ENCODE results near the gene COA1.
"Not testable (repeated sequence)": the region's sequence is repeated elsewhere in the genome, so short reads cannot be mapped to it uniquely, and the experiment has no call there.

The COA1 gene

GRCh38 chr7:43604251-43604650 lies 125.1 kb downstream of the COA1 start:
- H3K4me3 ChIP-seq (ENCODE audit: low read length): no peak overlapping the region
- TF ChIP-seq, protein P1, sequence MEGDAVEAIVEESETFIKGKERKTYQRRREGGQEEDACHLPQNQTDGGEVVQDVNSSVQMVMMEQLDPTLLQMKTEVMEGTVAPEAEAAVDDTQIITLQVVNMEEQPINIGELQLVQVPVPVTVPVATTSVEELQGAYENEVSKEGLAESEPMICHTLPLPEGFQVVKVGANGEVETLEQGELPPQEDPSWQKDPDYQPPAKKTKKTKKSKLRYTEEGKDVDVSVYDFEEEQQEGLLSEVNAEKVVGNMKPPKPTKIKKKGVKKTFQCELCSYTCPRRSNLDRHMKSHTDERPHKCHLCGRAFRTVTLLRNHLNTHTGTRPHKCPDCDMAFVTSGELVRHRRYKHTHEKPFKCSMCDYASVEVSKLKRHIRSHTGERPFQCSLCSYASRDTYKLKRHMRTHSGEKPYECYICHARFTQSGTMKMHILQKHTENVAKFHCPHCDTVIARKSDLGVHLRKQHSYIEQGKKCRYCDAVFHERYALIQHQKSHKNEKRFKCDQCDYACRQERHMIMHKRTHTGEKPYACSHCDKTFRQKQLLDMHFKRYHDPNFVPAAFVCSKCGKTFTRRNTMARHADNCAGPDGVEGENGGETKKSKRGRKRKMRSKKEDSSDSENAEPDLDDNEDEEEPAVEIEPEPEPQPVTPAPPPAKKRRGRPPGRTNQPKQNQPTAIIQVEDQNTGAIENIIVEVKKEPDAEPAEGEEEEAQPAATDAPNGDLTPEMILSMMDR (conservative IDR thresholded peaks at IDR 0.05; ENCODE audit: low read depth, low read length): no peak
- DNase-seq (ENCODE audit: low read depth): no peak

- TF ChIP-seq, protein P1 (conservative IDR thresholded peaks at IDR 0.05; ENCODE audit: low read depth, low read length): no peak
- DNase-seq (ENCODE audit: low read depth): no peak
- no peak overlapping the region for H3K4me3 ChIP-seq (ENCODE audit: low read length)
These were observed 127.1 kb downstream of the COA1 start for GRCh38 chr7:43602256-43602655.

DNA sequence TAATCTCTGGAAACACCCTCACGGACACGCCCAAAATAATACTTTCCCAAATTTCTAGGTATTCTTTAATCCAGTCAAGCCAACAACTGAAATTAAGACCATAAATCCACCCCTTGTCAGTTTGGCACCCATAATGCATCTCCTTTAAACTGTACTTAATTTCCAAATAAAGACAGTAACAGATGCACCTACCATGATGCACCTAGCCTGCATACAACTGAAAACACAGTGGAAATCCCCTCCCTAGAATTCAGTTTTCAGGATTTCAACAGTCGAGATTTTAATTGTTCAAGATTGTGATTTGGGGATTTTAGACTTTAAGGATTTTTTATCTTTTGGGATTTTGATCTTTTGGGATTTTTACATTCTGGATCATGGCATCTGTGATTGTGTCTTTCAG lies 129.3 kb downstream of the COA1 start:
- TF ChIP-seq, protein P1 (conservative IDR thresholded peaks at IDR 0.05; ENCODE audit: low read depth, low read length): no peak
- no peak overlapping the region for H3K4me3 ChIP-seq (ENCODE audit: low read length)
- no peak for DNase-seq (ENCODE audit: low read depth)

DNA sequence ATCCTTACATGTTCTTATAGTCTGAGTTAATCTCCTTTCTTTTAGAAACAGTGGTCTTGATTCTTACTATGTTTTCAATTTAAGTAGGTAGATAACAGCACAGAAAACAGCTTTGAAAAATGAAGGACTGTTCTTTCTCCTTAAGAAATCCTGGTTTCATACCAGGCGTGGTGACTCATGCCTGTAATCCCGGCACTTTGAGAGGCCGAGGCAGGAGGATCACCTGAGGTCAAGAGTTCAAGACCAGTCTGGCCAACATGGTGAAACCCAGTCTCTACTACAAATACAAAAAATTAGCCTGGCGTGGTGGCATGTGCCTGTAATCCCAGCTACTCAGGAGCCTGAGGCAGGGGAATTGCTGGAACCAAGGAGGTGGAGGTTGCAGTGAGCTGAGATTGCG lies 132.9 kb downstream of the COA1 start:
- not testable (repeated sequence) for H3K4me3 ChIP-seq (ENCODE audit: low read length); DNase-seq (ENCODE audit: low read depth)

GRCh38 chr7:43594020-43594419 lies 135.3 kb downstream of the COA1 start:
- H3K4me3 ChIP-seq (ENCODE audit: low read length): no peak overlapping the region
- no peak for DNase-seq (ENCODE audit: low read depth)
- TF ChIP-seq, protein P1 (conservative IDR thresholded peaks at IDR 0.05; ENCODE audit: low read depth, low read length): no peak

DNA sequence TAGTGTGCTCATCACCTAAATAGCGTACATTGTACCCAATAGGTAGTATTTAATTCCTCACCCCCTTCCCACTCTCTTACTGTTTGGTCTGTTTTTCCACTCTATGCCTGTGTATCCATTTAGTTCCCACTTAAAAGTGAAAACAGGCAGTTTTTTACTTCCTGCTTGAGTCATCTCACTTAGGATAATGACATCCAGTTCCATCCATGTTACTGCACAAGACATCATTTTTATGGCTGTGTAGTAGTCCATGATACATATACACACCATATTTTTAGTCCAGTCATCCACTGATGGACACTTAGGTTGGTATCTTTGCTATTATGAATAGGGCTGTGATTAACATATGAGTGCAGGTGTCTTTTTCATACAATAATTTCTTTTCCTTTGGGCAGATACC lies 136.3 kb downstream of the COA1 start:
- TF ChIP-seq, protein P1 (conservative IDR thresholded peaks at IDR 0.05; ENCODE audit: low read depth, low read length): no peak
- no peak for DNase-seq (ENCODE audit: low read depth)
- no peak overlapping the region for H3K4me3 ChIP-seq (ENCODE audit: low read length)

- no peak overlapping the region for H3K4me3 ChIP-seq (ENCODE audit: low read length)
- no peak for DNase-seq (ENCODE audit: low read depth)
- TF ChIP-seq, protein P1 (conservative IDR thresholded peaks at IDR 0.05; ENCODE audit: low read depth, low read length): no peak
These were observed 137.0 kb downstream of the COA1 start for GRCh38 chr7:43592326-43592725.

Measured in retinal pigment epithelial cell (primary cell).